H1 (cell line): Measurements from ENCODE around the gene KCNQ1. TPM values are rescaled to one million over a fixed set of nuclear protein-coding genes. Genes with fewer than 3 reads are reported as not detected.

Experiments used
- BCL11A ChIP-seq, 2 experiments: IDR thresholded peaks; one replicate each; pipeline ENCODE4 v1.6.1; 2011; ENCODE audit warnings: low read depth in 2 of 2, low read length in 2 of 2, mild to moderate bottlenecking in 2 of 2
- HDAC6 ChIP-seq: IDR thresholded peaks from one replicate; pipeline ENCODE4 v1.7.1; 2012; ENCODE audit warnings: low read depth, mild to moderate bottlenecking, inconsistent platforms, low read length, moderate library complexity
- KDM1A ChIP-seq: fragments of 200-600, 300-600 bp; sonication (generic); IDR thresholded peaks from 2 replicates; pipeline ENCODE4 v1.7.1; 2016; ENCODE audit warnings: mild to moderate bottlenecking, low read length, borderline replicate concordance
- KDM5A ChIP-seq: fragments of 200-600 bp; IDR thresholded peaks from 2 replicates; pipeline ENCODE4 v1.7.1; 2012; ENCODE audit warnings: mild to moderate bottlenecking, low read length, inconsistent platforms, mixed read lengths
- polyA plus RNA-seq, 7 experiments: library from polyadenylated mRNA; depleted of rRNA in 3 of 7; stranded (reverse) in 5 of 7; unstranded in 2 of 7; fragments of >200 nt in 5 of 7; fragments of 200-250 nt in 2 of 7; gene quantifications; 1 replicate in 5 of 7; 2 replicates in 1 of 7; 4 replicates in 1 of 7; pipeline versions ENCODE4 v1.2.1 to v1.2.3, GENCODE V29; 2011 to 2013; ENCODE audit warnings: missing spikeins in 2 of 7, mixed read lengths in 2 of 7
- total RNA-seq: library from RNA; stranded (reverse); fragmentation: NEBNext Ultra II Directional; extraction: Animal tissue kit (Norgen Biotek cat#: 25700); gene quantifications from 2 replicates; pipeline ENCODE4 v1.2.1, GENCODE V29; 2021
- TF ChIP-seq, protein P1 (sequence below): fragments of 300-600 bp; sonication (generic); IDR thresholded peaks from 2 replicates; pipeline ENCODE4 v1.7.1; 2012; ENCODE audit warnings: low read length, moderate library complexity, mild to moderate bottlenecking, inconsistent platforms; ENCODE audit not compliant: insufficient replicate concordance
- TF ChIP-seq, protein P2 (sequence below), 3 experiments: IDR thresholded peaks; 1 replicate in 2 of 3; 2 replicates in 1 of 3; pipeline versions ENCODE4 v1.5.1 to v1.6.1; 2011; ENCODE audit warnings: low read length in 3 of 3, mild to moderate bottlenecking in 3 of 3, inconsistent platforms in 2 of 3, low read depth in 1 of 3, moderate library complexity in 1 of 3; ENCODE audit not compliant: insufficient read depth in 1 of 3; ENCODE audit errors: control extremely low read depth in 1 of 3

KCNQ1 gene
- total and polyA plus RNA-seq, 2 of the 8 experiments (the other 6 are each of a cell fraction or from before 2014, with no cell fraction given): 1.9 to 2.0 TPM

DNA sequence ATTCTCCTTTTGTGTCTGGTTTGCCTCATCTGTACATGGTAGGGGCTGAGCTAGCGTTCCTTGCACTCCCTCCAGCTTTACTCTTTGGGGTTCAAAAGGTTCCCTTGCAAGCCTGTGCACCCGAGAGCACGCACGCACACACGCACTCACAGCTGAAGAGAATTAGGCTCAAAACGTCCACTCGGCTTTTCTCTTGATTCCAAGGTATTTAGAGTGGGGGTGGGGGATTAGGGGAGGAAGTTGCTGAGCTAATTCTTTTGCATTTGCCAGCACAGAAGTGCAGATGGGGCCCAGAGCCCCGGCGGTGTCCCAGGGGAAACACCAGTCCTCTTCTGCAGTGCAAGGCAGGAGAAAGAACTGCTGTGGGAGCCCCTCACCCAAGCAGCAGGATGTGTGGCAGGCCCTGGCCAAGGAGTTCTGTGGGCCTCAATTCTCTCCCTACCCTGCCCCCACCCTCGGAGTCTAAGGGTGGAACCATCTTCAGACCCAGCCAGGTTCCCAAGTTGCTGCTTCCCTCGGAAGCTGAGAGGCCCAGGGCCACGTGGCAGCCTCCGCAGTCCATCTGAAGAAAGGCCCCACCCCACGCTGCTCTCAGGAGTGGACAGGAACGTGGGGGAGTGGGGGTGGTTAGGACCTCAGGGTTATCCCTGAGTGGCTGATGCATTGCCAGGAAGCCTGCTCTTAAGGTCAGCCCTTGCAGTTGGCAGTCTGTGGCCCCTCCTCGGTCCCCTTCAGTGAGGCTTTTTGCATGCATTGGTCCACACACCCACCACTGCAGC, 258.7 kb downstream of the KCNQ1 start (continued):
- TF ChIP-seq, protein P1, sequence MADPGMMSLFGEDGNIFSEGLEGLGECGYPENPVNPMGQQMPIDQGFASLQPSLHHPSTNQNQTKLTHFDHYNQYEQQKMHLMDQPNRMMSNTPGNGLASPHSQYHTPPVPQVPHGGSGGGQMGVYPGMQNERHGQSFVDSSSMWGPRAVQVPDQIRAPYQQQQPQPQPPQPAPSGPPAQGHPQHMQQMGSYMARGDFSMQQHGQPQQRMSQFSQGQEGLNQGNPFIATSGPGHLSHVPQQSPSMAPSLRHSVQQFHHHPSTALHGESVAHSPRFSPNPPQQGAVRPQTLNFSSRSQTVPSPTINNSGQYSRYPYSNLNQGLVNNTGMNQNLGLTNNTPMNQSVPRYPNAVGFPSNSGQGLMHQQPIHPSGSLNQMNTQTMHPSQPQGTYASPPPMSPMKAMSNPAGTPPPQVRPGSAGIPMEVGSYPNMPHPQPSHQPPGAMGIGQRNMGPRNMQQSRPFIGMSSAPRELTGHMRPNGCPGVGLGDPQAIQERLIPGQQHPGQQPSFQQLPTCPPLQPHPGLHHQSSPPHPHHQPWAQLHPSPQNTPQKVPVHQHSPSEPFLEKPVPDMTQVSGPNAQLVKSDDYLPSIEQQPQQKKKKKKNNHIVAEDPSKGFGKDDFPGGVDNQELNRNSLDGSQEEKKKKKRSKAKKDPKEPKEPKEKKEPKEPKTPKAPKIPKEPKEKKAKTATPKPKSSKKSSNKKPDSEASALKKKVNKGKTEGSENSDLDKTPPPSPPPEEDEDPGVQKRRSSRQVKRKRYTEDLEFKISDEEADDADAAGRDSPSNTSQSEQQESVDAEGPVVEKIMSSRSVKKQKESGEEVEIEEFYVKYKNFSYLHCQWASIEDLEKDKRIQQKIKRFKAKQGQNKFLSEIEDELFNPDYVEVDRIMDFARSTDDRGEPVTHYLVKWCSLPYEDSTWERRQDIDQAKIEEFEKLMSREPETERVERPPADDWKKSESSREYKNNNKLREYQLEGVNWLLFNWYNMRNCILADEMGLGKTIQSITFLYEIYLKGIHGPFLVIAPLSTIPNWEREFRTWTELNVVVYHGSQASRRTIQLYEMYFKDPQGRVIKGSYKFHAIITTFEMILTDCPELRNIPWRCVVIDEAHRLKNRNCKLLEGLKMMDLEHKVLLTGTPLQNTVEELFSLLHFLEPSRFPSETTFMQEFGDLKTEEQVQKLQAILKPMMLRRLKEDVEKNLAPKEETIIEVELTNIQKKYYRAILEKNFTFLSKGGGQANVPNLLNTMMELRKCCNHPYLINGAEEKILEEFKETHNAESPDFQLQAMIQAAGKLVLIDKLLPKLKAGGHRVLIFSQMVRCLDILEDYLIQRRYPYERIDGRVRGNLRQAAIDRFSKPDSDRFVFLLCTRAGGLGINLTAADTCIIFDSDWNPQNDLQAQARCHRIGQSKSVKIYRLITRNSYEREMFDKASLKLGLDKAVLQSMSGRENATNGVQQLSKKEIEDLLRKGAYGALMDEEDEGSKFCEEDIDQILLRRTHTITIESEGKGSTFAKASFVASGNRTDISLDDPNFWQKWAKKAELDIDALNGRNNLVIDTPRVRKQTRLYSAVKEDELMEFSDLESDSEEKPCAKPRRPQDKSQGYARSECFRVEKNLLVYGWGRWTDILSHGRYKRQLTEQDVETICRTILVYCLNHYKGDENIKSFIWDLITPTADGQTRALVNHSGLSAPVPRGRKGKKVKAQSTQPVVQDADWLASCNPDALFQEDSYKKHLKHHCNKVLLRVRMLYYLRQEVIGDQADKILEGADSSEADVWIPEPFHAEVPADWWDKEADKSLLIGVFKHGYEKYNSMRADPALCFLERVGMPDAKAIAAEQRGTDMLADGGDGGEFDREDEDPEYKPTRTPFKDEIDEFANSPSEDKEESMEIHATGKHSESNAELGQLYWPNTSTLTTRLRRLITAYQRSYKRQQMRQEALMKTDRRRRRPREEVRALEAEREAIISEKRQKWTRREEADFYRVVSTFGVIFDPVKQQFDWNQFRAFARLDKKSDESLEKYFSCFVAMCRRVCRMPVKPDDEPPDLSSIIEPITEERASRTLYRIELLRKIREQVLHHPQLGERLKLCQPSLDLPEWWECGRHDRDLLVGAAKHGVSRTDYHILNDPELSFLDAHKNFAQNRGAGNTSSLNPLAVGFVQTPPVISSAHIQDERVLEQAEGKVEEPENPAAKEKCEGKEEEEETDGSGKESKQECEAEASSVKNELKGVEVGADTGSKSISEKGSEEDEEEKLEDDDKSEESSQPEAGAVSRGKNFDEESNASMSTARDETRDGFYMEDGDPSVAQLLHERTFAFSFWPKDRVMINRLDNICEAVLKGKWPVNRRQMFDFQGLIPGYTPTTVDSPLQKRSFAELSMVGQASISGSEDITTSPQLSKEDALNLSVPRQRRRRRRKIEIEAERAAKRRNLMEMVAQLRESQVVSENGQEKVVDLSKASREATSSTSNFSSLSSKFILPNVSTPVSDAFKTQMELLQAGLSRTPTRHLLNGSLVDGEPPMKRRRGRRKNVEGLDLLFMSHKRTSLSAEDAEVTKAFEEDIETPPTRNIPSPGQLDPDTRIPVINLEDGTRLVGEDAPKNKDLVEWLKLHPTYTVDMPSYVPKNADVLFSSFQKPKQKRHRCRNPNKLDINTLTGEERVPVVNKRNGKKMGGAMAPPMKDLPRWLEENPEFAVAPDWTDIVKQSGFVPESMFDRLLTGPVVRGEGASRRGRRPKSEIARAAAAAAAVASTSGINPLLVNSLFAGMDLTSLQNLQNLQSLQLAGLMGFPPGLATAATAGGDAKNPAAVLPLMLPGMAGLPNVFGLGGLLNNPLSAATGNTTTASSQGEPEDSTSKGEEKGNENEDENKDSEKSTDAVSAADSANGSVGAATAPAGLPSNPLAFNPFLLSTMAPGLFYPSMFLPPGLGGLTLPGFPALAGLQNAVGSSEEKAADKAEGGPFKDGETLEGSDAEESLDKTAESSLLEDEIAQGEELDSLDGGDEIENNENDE: no peak
- TF ChIP-seq, protein P2, sequence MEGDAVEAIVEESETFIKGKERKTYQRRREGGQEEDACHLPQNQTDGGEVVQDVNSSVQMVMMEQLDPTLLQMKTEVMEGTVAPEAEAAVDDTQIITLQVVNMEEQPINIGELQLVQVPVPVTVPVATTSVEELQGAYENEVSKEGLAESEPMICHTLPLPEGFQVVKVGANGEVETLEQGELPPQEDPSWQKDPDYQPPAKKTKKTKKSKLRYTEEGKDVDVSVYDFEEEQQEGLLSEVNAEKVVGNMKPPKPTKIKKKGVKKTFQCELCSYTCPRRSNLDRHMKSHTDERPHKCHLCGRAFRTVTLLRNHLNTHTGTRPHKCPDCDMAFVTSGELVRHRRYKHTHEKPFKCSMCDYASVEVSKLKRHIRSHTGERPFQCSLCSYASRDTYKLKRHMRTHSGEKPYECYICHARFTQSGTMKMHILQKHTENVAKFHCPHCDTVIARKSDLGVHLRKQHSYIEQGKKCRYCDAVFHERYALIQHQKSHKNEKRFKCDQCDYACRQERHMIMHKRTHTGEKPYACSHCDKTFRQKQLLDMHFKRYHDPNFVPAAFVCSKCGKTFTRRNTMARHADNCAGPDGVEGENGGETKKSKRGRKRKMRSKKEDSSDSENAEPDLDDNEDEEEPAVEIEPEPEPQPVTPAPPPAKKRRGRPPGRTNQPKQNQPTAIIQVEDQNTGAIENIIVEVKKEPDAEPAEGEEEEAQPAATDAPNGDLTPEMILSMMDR (IDR thresholded peaks at IDR 0.05; ENCODE audit: control extremely low read depth in 1 of 3, insufficient read depth in 1 of 3, low read depth in 1 of 3, low read length in 3 of 3): no peak
- no peak for TF ChIP-seq BCL11A (IDR thresholded peaks at IDR 0.05; ENCODE audit: low read depth in 2 of 2, low read length in 2 of 2)
- no peak for TF ChIP-seq KDM1A
- TF ChIP-seq HDAC6: no peak
- TF ChIP-seq KDM5A: no peak
- TF ChIP-seq, all 59 proteins: peak for 0
